Measurements from ENCODE around the gene YOD1. TPM values are rescaled to one million over a fixed set of nuclear protein-coding genes. Genes with fewer than 3 reads are reported as not detected.

Gene YOD1
- total RNA-seq, 4 donors from 2014 or later, result 11.6 to 17.7 (median 13.5) TPM

DNA sequence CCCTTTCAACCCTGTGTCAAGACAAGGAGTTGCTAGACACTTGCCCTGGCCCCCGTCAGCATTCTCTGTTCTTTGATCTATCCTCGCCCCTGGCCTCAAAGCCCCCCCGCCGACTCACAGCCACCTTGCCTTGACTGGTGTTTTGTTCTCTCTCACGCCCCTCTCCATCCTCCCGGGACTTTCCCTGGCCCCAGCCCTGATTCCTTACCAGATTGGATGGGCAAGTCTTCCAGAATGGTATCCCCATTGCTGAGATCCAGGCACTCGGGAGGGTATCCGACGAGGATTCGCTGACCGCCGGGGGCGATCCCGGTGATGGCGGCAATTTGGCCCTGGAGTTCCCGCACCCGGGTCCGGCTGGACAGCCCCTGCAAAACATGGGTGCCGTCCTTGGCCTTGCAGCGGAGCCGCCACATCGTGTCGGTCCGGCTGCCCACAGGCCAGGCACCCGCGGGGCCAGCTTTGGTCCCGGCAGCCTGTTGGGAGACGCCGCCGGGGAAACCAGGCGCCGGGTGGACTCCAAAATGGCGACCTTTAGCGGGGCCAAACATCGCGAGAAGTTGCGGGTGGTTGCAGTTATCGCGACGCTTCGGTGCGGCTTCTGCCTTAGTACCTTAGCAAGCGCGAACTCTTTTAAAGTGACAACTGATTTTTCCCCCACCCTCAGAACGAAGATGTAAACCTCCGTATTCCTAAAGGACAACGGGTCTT is 373 bp downstream of the YOD1 start:
- Histone ChIP-seq H3K27ac (peak overlapping the region; percentile 77 to 97 (median 97)), H3K4me1 (peaks cover 37 to 40% of the 10 kb centered on the region in 2 donors), H3K27me3 (no peaks in the 10 kb centered on the region), H3K9me3 (no peaks in the 10 kb centered on the region), H3K4me3 (replicated peaks in 1 of 3) (peak overlapping the region; percentile 92 to 99 (median 99)), H3K36me3 (peaks cover 11 to 13% of the 10 kb centered on the region in 2 donors)
- intact Hi-C loops (cut with DNase I), result no loop called here
- peak; percentile 92 for DNase-seq
- TF ChIP-seq, protein P1, sequence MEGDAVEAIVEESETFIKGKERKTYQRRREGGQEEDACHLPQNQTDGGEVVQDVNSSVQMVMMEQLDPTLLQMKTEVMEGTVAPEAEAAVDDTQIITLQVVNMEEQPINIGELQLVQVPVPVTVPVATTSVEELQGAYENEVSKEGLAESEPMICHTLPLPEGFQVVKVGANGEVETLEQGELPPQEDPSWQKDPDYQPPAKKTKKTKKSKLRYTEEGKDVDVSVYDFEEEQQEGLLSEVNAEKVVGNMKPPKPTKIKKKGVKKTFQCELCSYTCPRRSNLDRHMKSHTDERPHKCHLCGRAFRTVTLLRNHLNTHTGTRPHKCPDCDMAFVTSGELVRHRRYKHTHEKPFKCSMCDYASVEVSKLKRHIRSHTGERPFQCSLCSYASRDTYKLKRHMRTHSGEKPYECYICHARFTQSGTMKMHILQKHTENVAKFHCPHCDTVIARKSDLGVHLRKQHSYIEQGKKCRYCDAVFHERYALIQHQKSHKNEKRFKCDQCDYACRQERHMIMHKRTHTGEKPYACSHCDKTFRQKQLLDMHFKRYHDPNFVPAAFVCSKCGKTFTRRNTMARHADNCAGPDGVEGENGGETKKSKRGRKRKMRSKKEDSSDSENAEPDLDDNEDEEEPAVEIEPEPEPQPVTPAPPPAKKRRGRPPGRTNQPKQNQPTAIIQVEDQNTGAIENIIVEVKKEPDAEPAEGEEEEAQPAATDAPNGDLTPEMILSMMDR (IDR thresholded peaks at IDR 0.05), result no peak
- TF ChIP-seq POLR2A (IDR thresholded peaks at IDR 0.05), result peak; percentile 26 to 89
- 2% methylated on average over 10 to 35 of the region's 47 CpGs for WGBS, 2 donors

DNA sequence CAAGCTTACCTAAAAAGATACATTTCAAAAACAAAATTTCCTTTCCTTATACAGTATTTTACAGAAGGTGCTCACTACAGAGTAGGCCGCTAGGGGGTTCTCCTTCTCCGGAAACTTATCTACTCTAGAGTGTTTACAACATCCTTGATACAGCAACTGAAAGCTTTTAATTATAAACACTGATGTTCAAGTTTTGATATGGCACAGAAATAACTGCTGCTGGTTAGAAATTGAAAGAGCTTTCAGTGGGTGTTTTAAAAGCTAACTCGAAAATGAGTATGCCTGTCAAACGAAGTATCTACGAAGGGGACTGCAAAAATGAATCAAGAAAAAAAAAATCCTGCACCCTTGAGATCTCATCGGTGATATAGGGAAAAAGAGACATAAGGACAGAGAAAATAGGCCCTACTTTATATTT is 1.0 kb downstream of the YOD1 start:
- peak; percentile 60 to 61 for DNase-seq
- H3K36me3 ChIP-seq, result peaks cover 11 to 13% of the 10 kb centered on the region in 2 donors
- peaks cover 43 to 44% of the 10 kb centered on the region in 2 donors for H3K4me1 ChIP-seq
- H3K27me3 ChIP-seq, result no peaks in the 10 kb centered on the region
- intact Hi-C loops (cut with DNase I), result no loop called here
- peak overlapping the region; percentile 92 to 99 (median 99) for H3K4me3 ChIP-seq (replicated peaks in 1 of 3)
- peak overlapping the region; percentile 77 to 97 (median 97) for H3K27ac ChIP-seq
- H3K9me3 ChIP-seq, result no peaks in the 10 kb centered on the region
- no peak for TF ChIP-seq POLR2A (IDR thresholded peaks at IDR 0.05)
- TF ChIP-seq, protein P1 (IDR thresholded peaks at IDR 0.05), result peak; percentile 63 to 84 (median 76)
- WGBS, 2 donors, result 1% methylated on average over 6 of the region's 6 CpGs

DNA sequence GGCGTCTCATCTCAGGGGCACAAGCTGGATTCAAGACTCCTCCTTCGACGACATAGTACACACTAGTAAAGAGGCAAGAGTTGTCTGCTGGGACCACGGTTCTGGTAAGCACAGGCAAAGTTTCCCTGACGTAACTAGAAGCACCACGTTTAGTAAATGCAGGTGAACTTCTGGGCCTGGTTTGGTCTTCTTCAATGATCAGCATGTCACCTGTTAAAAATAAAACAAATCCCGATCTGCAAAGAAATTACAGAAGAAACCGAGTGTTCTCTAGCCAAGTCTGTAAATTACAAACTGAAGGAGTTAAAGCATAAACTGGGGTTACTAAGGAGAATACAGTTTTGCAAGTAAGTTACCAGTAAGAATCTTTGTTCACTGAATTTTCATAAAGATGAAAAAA is 1.5 kb downstream of the YOD1 start:
- TF ChIP-seq, protein P1 (IDR thresholded peaks at IDR 0.05), result no peak
- TF ChIP-seq POLR2A (IDR thresholded peaks at IDR 0.05), result no peak
- H3K27ac ChIP-seq, result peak overlapping the region in 2 of 3 donors; percentile 15 to 97
- peak overlapping the region in 1 of 3 donors; percentile 92 for H3K4me3 ChIP-seq (replicated peaks in 1 of 3)
- 57 to 61% methylated on average over 8 of the region's 8 CpGs for WGBS, 2 donors
- peaks cover 42 to 46% of the 10 kb centered on the region in 2 donors for H3K4me1 ChIP-seq
- H3K27me3 ChIP-seq, result no peaks in the 10 kb centered on the region
- peaks cover 11 to 13% of the 10 kb centered on the region in 2 donors for H3K36me3 ChIP-seq
- intact Hi-C loops (cut with DNase I), result no loop called here
- H3K9me3 ChIP-seq, result no peaks in the 10 kb centered on the region
- no peak for DNase-seq

DNA sequence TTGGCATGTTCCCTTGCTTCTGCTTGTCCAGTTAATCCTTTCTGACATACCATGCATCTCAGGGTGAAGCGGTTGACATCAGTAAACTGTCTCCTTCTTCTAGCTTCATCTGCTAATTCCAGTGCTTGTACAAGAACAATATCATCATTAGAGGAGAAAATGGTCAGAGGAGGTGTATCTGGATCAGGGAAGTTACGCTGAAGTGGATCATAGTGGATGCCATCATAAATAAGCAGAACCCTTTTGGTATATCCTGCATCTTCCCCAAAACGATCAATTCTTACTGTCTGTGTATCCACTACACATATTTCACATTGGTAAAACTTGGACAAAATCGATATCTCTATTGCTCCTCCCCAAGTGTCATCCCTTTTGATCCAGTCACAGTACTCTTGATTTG is 2.0 kb downstream of the YOD1 start:
- 91 to 93% methylated on average over 4 of the region's 4 CpGs for WGBS, 2 donors
- Histone ChIP-seq H3K27me3 (no peaks in the 10 kb centered on the region), H3K36me3 (peaks cover 11 to 13% of the 10 kb centered on the region in 2 donors), H3K9me3 (no peaks in the 10 kb centered on the region), H3K27ac (no peak overlapping the region), H3K4me3 (replicated peaks in 1 of 3) (no peak overlapping the region), H3K4me1 (peaks cover 37 to 46% of the 10 kb centered on the region in 2 donors)
- TF ChIP-seq, protein P1 (IDR thresholded peaks at IDR 0.05), result no peak
- TF ChIP-seq POLR2A (IDR thresholded peaks at IDR 0.05), result no peak
- intact Hi-C loops (cut with DNase I), result no loop called here
- DNase-seq, result no peak

DNA sequence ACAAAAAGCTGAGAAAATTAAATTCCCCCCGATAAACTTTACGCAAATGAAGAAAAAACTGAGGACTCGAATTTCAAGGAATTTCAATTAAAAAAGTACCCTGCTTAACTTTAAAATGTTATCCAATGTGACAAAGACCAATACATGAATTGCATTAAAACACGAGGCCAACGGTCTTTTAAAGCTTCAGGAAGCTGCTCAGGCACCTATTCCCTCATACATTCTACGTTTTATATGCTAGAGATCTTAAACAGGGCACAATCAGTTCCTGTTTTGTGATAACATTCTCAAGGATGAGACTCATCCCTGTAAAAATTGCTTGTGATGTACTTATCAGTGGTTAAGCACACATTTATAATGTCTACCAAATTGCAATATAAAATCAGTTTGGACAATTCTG is 3.0 kb downstream of the YOD1 start:
- Histone ChIP-seq H3K36me3 (peaks cover 11 to 13% of the 10 kb centered on the region in 2 donors), H3K4me1 (peaks cover 35 to 46% of the 10 kb centered on the region in 2 donors), H3K27ac (no peak overlapping the region), H3K4me3 (replicated peaks in 1 of 3) (no peak overlapping the region), H3K27me3 (no peaks in the 10 kb centered on the region), H3K9me3 (no peaks in the 10 kb centered on the region)
- no peak for TF ChIP-seq POLR2A (IDR thresholded peaks at IDR 0.05)
- TF ChIP-seq, protein P1 (IDR thresholded peaks at IDR 0.05), result no peak
- no peak for DNase-seq
- WGBS, 2 donors, result 89 to 93% methylated on average over 6 of the region's 6 CpGs
- intact Hi-C loops (cut with DNase I), result no loop called here

All from thyroid gland (tissue), 4 donors.